Measurements from ENCODE around the gene FGF10. TPM values are rescaled to one million over a fixed set of nuclear protein-coding genes. Genes with fewer than 3 reads are reported as not detected.

The FGF10 gene
- total RNA-seq, 1 experiment from 2014 or later, result not detected

- intact Hi-C loops (cut with micrococcal nuclease), result no loop called here
- ChIA-PET CTCF (no interaction called here), POLR2A (interaction anchor here (1.1 kb wide), 1 partner anchor 16 kb away, joined by 3 read pairs; no protein-coding TSS in a partner anchor)
- no peaks in the 10 kb centered on the region for H3K36me3 Mint-ChIP-seq (ENCODE audit: insufficient read depth, unreplicated experiment)
- H3K27me3 Mint-ChIP-seq (ENCODE audit: insufficient read depth, unreplicated experiment), result no peaks in the 10 kb centered on the region
- H3K27ac Mint-ChIP-seq (ENCODE audit: low read depth, unreplicated experiment), result no peak overlapping the region
- TF ChIP-seq CTCF (IDR thresholded peaks at IDR 0.05; ENCODE audit: unreplicated experiment), result no peak
- DNase-seq (ENCODE audit: unreplicated experiment), result no peak
- no peaks in the 10 kb centered on the region for H3K4me1 Mint-ChIP-seq (ENCODE audit: insufficient read depth, unreplicated experiment)
- no peak overlapping the region for H3K4me3 Mint-ChIP-seq (ENCODE audit: unreplicated experiment)
- BruUV-seq (replicated peaks), result no TSS peak
- no peaks in the 10 kb centered on the region for H3K9me3 Mint-ChIP-seq (ENCODE audit: unreplicated experiment)
Measured at GRCh38 chr5:44401611-44402010, 12.4 kb upstream of the FGF10 start.

GRCh38 chr5:44398382-44398781, 9.2 kb upstream of the FGF10 start:
- no peak for DNase-seq (ENCODE audit: unreplicated experiment)
- Mint-ChIP-seq H3K9me3 (ENCODE audit: unreplicated experiment) (no peaks in the 10 kb centered on the region), H3K36me3 (ENCODE audit: insufficient read depth, unreplicated experiment) (no peaks in the 10 kb centered on the region), H3K4me3 (ENCODE audit: unreplicated experiment) (no peak overlapping the region), H3K27me3 (ENCODE audit: insufficient read depth, unreplicated experiment) (no peaks in the 10 kb centered on the region), H3K27ac (ENCODE audit: low read depth, unreplicated experiment) (no peak overlapping the region), H3K4me1 (ENCODE audit: insufficient read depth, unreplicated experiment) (no peaks in the 10 kb centered on the region)
- no peak for TF ChIP-seq CTCF (IDR thresholded peaks at IDR 0.05; ENCODE audit: unreplicated experiment)
- intact Hi-C loops (cut with micrococcal nuclease), result no loop called here
- ChIA-PET POLR2A (no interaction called here), CTCF (interaction anchor here (0.7 kb wide), 1 partner anchor 246 kb away, joined by 3 read pairs; no protein-coding TSS in a partner anchor)
- no TSS peak for BruUV-seq (replicated peaks)

- Mint-ChIP-seq H3K27me3 (ENCODE audit: insufficient read depth, unreplicated experiment) (no peaks in the 10 kb centered on the region), H3K9me3 (ENCODE audit: unreplicated experiment) (no peaks in the 10 kb centered on the region), H3K4me1 (ENCODE audit: insufficient read depth, unreplicated experiment) (no peaks in the 10 kb centered on the region), H3K36me3 (ENCODE audit: insufficient read depth, unreplicated experiment) (no peaks in the 10 kb centered on the region), H3K4me3 (ENCODE audit: unreplicated experiment) (no peak overlapping the region), H3K27ac (ENCODE audit: low read depth, unreplicated experiment) (no peak overlapping the region)
- intact Hi-C loops (cut with micrococcal nuclease), result no loop called here
- BruUV-seq (replicated peaks), result no TSS peak
- ChIA-PET CTCF (no interaction called here), POLR2A (no interaction called here)
- no peak for DNase-seq (ENCODE audit: unreplicated experiment)
- TF ChIP-seq CTCF (IDR thresholded peaks at IDR 0.05; ENCODE audit: unreplicated experiment), result no peak
Measured at GRCh38 chr5:44396312-44396711, 7.1 kb upstream of the FGF10 start.

- H3K27ac Mint-ChIP-seq (ENCODE audit: low read depth, unreplicated experiment), result no peak overlapping the region
- H3K9me3 Mint-ChIP-seq (ENCODE audit: unreplicated experiment), result no peaks in the 10 kb centered on the region
- no peaks in the 10 kb centered on the region for H3K4me1 Mint-ChIP-seq (ENCODE audit: insufficient read depth, unreplicated experiment)
- POLR2A ChIA-PET, result interaction anchor here (0.6 kb wide), 1 partner anchor 602 kb away, joined by 3 read pairs; no protein-coding TSS in a partner anchor
- no peak overlapping the region for H3K4me3 Mint-ChIP-seq (ENCODE audit: unreplicated experiment)
- H3K36me3 Mint-ChIP-seq (ENCODE audit: insufficient read depth, unreplicated experiment), result no peaks in the 10 kb centered on the region
- intact Hi-C loops (cut with micrococcal nuclease), result no loop called here
- BruUV-seq (replicated peaks), result no TSS peak
- DNase-seq (ENCODE audit: unreplicated experiment), result no peak
- CTCF ChIA-PET, result no interaction called here
- TF ChIP-seq CTCF (IDR thresholded peaks at IDR 0.05; ENCODE audit: unreplicated experiment), result no peak
- H3K27me3 Mint-ChIP-seq (ENCODE audit: insufficient read depth, unreplicated experiment), result peaks cover 12% of the 10 kb centered on the region
Measured at GRCh38 chr5:44390351-44390750, 1.1 kb upstream of the FGF10 start.
